ENCODE measurements around the gene DDX21.

- no peak for TF ChIP-seq EZH2 (IDR thresholded peaks at IDR 0.05)
- no peak for TF ChIP-seq POLR2AphosphoS5 (IDR thresholded peaks at IDR 0.05; ENCODE audit: borderline replicate concordance, low read depth, low read length)
Measured at GRCh38 chr10:69022611-69023010, 66.6 kb downstream of the DDX21 start.
